OCI-LY1 (cell line): ENCODE results near the gene PPP1R14C.

Source experiments
- H2AFZ ChIP-seq: fragments of 200-600 bp; sonication (generic), shearing (Covaris generic); 2 replicates; pipeline ENCODE4 v1.6.0; 2014; ENCODE audit warnings: antibody characterized with exemption, mild to moderate bottlenecking, low read length
- H3F3A ChIP-seq: fragments of 200-600 bp; sonication (generic), shearing (Covaris generic); 2 replicates; pipeline ENCODE4 v1.6.0; 2014; ENCODE audit warnings: mild to moderate bottlenecking, antibody characterized with exemption, low read length, moderate library complexity; ENCODE audit not compliant: insufficient read depth
- H3K27ac ChIP-seq: fragments of 200-600 bp; sonication (generic); 2 replicates; pipeline ENCODE4 v1.5.1; 2014; ENCODE audit warnings: low read length, mixed run types, mild to moderate bottlenecking, low read depth; ENCODE audit not compliant: poor library complexity, severe bottlenecking
- H3K27me3 ChIP-seq: fragments of 200-600 bp; sonication (generic); 2 replicates; pipeline ENCODE4 v1.6.0; 2014; ENCODE audit warnings: antibody characterized with exemption, mild to moderate bottlenecking, low read length, moderate library complexity; ENCODE audit not compliant: insufficient read depth
- H3K36me3 ChIP-seq: fragments of 200-600 bp; sonication (generic); 2 replicates; pipeline ENCODE4 v1.6.1; 2014; ENCODE audit warnings: mild to moderate bottlenecking, antibody characterized with exemption, low read length, moderate library complexity, mixed read lengths; ENCODE audit not compliant: insufficient read depth
- H3K4me1 ChIP-seq: fragments of 200-600 bp; sonication (generic); 2 replicates; pipeline ENCODE4 v1.5.1; 2014; ENCODE audit warnings: mild to moderate bottlenecking, low read length, moderate library complexity; ENCODE audit not compliant: insufficient read depth, severe bottlenecking
- H3K4me2 ChIP-seq: fragments of 200-600 bp; sonication (generic), shearing (Covaris generic); 2 replicates; pipeline ENCODE4 v1.6.1; 2014; ENCODE audit warnings: low read length
- H3K4me3 ChIP-seq: fragments of 200-600 bp; sonication (generic); 2 replicates; pipeline ENCODE4 v1.5.1; 2014; ENCODE audit warnings: low read length, low read depth, mild to moderate bottlenecking, mixed read lengths; ENCODE audit not compliant: poor library complexity, severe bottlenecking
- H3K79me2 ChIP-seq: fragments of 200-600 bp; shearing (Covaris generic); 2 replicates; pipeline ENCODE4 v1.6.1; 2016; ENCODE audit warnings: mixed run types, low read length, mixed read lengths; ENCODE audit not compliant: insufficient read depth
- H3K9ac ChIP-seq: fragments of 200-600 bp; sonication (generic), shearing (Covaris generic); 2 replicates; pipeline ENCODE4 v1.6.1; 2014; ENCODE audit warnings: mild to moderate bottlenecking, low read length, mixed read lengths
- H3K9me2 ChIP-seq: fragments of 200-600 bp; sonication (generic), shearing (Covaris generic); 2 replicates; pipeline ENCODE4 v1.6.1; 2014; ENCODE audit warnings: low read depth, mild to moderate bottlenecking, low read length, mixed read lengths
- H3K9me3 ChIP-seq: fragments of 200-600 bp; shearing (Covaris generic); 2 replicates; pipeline ENCODE4 v1.6.1; 2014; ENCODE audit warnings: low read length, mixed read lengths
- H4K20me1 ChIP-seq: fragments of 200-600 bp; sonication (generic), shearing (Covaris generic); 2 replicates; pipeline ENCODE4 v1.6.0; 2016; ENCODE audit warnings: mild to moderate bottlenecking, low read length; ENCODE audit not compliant: insufficient read depth
- CTCF ChIP-seq: fragments of 200-600 bp; sonication (generic), shearing (Covaris generic); IDR thresholded peaks from 2 replicates; pipeline ENCODE4 v1.5.1; 2017; ENCODE audit warnings: mild to moderate bottlenecking, antibody characterized with exemption, low read length, moderate library complexity, mixed read lengths
- EZH2 ChIP-seq: fragments of 200-600 bp; sonication (generic), shearing (Covaris generic); IDR thresholded peaks from 2 replicates; pipeline ENCODE4 v1.8.0; 2017; ENCODE audit warnings: borderline replicate concordance, mixed run types, mild to moderate bottlenecking, antibody characterized with exemption, low read length, moderate library complexity, mixed read lengths

The PPP1R14C gene

DNA sequence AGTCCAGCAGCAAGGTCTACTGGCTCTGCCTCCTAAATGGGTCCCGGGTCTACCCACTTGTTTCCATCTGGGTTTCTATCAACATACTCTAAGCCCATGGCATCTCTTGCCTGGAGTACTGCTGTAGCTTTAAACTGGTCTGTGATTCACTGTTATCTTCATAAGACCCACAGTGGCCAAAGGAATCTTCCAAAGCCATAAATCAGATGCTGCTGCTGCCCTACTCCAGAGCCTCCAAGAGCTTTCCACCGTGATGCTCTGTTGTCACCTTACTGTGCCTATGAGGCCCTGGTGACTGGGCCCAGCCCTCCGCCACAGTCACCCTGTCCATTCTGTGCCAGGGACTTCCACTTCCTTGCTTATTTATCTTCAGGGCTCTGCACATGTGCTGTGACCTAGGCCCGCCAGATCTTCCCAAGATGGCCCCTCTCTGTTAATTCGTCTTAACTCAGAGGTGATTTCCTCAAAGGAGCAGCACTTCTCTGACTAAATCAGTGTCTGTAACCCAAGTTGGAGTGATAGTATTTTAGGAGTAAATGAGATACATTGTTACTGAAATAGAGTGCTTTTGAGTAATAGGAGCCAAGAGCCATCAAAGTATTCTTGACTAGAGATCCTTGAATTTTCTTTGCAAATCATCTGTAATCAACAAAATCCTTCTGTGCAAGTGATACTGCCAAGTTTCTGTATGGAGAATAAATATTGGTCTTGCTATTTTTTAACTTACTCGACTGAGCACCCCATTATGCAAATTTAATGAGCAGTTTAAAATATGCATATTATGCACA lies 102.5 kb downstream of the PPP1R14C start:
- TF ChIP-seq CTCF (no peak), EZH2 (no peak)
- H3K27me3 ChIP-seq: no peaks in the 10 kb centered on the region; the same call in 1 of the 2 replicates
- H3K36me3 ChIP-seq: no peaks in the 10 kb centered on the region
- no peak overlapping the region for H3K27ac ChIP-seq
- H3K9ac ChIP-seq: no peak overlapping the region
- no peaks in the 10 kb centered on the region for H3K4me1 ChIP-seq
- no peaks in the 10 kb centered on the region for H3K79me2 ChIP-seq
- H2AFZ ChIP-seq: no peak overlapping the region
- H3K9me2 ChIP-seq: no peaks in the 10 kb centered on the region
- H3F3A ChIP-seq: no peaks in the 10 kb centered on the region
- H4K20me1 ChIP-seq: no peaks in the 10 kb centered on the region
- H3K9me3 ChIP-seq: no peaks in the 10 kb centered on the region
- no peak overlapping the region for H3K4me3 ChIP-seq
- H3K4me2 ChIP-seq: no peak overlapping the region

GRCh38 chr6:150247803-150248202 lies 105.0 kb downstream of the PPP1R14C start:
- Histone ChIP-seq H3K27me3 (no peaks in the 10 kb centered on the region), H3K27ac (no peak overlapping the region), H2AFZ (no peak overlapping the region), H3K9ac (no peak overlapping the region), H3K4me2 (no peak overlapping the region), H3K36me3 (no peaks in the 10 kb centered on the region), H3K4me1 (no peaks in the 10 kb centered on the region), H3K9me2 (no peaks in the 10 kb centered on the region), H3K9me3 (no peaks in the 10 kb centered on the region), H3F3A (no peaks in the 10 kb centered on the region), H3K79me2 (no peaks in the 10 kb centered on the region), H3K4me3 (no peak overlapping the region), H4K20me1 (no peaks in the 10 kb centered on the region)
- TF ChIP-seq CTCF (no peak), EZH2 (no peak)

GRCh38 chr6:150248300-150248699 lies 105.5 kb downstream of the PPP1R14C start:
- H3K9me3 ChIP-seq: no peaks in the 10 kb centered on the region
- H3K36me3 ChIP-seq: no peaks in the 10 kb centered on the region
- no peaks in the 10 kb centered on the region for H3K79me2 ChIP-seq
- H2AFZ ChIP-seq: no peak overlapping the region
- H4K20me1 ChIP-seq: no peaks in the 10 kb centered on the region
- H3K27me3 ChIP-seq: peaks cover 2% of the 10 kb centered on the region; the same call in 1 of the 2 replicates
- H3F3A ChIP-seq: no peaks in the 10 kb centered on the region
- no peak overlapping the region for H3K9ac ChIP-seq
- H3K4me2 ChIP-seq: no peak overlapping the region
- H3K4me1 ChIP-seq: no peaks in the 10 kb centered on the region
- H3K4me3 ChIP-seq: no peak overlapping the region
- H3K27ac ChIP-seq: no peak overlapping the region
- TF ChIP-seq EZH2: no peak
- no peak for TF ChIP-seq CTCF
- H3K9me2 ChIP-seq: no peaks in the 10 kb centered on the region
